Measurements from ENCODE around the gene NCK1.

GRCh38 chr3:136916223-136916622 is 54.2 kb downstream of the NCK1 start:
- TF ChIP-seq CTCF (conservative IDR thresholded peaks at IDR 0.05 in 1 of 2, IDR thresholded peaks at IDR 0.05 in 1 of 2; ENCODE audit: low read depth in 1 of 2, low read length in 2 of 2) (no peak), EZH2 (IDR thresholded peaks at IDR 0.05; ENCODE audit: low read length, missing control alignments) (no peak)

All from fibroblast of lung (primary cell).